Limb (tissue), 2 donors: Measurements from ENCODE around the gene ZBTB16.
"Not testable (repeated sequence)": the region's sequence is repeated elsewhere in the genome, so short reads cannot be mapped to it uniquely, and the experiment has no call there.

Experiments used
- DNase-seq, 2 donors: peaks; one replicate each; pipeline ENCODE4 v3.0.0-alpha.2; 2016; ENCODE audit errors: extremely low spot score in 2 of 2

ZBTB16 gene

DNA sequence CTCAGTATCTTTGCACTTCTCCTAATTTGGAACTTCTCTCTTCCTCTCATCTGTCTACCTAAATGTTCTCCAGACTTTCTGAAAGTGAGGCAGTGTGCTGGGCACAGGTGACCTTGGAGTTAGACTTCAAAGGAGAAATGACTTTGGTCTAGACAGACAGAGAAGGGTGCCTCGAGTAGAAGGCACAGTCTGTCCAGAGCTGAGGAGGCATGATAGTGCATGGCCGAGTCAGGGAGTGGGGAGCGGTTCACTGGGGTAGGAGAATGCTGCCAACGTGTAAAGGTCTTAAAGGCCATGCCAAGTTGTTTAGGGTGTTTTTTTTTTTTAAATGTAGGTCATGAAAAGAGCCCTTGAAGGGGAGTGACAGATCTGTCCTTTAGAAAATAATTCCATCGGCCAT lies 17.3 kb upstream of the ZBTB16 start:
- DNase-seq, result no peak

DNA sequence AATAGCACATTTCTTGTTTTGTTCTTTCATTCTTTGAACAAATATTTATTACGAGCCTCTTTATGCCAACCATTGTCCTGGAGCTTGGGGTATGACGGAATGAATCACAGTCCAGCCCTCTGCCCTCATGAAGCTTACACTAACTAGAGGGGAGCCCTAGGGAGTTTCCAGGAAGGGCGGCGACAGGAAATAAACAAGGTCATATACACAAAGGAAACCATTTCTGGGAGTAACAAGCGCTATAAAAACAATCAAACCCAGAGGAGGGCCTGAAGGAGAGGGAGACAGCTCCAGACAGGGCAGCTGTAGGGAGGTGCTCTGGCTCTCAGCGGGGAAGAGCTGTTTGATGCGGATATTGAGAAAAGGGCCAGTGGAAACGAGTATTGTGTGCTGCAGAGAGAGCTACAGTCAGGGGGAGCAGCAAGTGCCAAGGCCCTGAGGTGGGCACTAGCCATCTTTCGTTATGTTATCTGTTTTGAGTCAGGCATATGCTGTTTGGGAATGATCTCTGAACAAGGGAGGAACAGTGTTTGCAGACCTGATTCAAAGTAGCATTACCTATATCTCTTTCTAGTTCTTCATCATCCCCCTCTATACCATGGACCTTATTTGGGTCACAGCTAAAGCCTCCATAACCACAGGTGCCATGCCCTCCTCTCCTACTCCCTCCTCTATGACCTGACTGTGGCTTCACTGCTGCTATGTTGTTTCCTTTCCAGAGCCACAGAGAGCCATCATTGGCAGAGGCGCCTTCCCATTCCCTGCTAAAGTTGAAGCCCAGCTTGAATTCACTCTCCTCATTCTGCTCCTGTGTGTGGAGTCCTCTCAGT lies 15.3 kb upstream of the ZBTB16 start:
- DNase-seq, result no peak

DNA sequence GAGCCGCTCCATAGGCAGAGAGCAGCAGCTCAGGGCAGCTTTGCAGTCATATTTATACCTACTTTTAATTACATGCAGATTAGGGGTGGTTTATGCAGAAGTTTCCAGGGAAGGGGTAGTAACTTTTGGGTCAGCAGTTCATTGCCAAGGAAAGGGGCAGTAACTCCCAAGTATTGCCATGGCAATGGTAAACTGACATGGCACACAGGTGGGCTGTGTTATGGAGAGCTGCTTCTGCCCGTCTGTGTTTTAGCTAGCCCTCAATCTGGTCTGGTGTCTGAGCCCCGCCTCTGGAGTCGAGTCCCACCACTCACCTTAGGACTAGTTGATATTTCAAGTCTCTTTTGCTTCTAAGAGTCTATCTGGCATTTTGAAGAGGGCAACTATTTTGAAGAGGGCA lies 12.2 kb upstream of the ZBTB16 start:
- no peak for DNase-seq

DNA sequence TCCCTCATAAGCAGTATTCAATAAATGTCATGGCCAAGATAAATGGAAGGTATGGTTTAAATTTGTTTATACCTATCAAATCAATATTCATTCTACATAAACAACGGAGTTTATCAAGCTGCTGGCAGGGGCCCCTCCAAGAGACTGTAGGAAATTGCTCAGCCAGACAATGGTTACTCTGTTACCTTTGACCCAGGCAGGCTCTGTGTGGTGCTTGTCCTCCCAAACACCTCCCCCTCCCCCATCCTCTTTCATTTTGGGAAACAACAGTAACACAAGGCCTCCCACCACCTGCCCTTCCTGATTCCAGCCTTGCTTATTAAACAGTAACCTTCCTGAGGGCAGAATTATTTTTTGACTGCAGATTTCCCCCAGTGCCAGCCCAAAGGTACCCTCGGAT lies 10.5 kb upstream of the ZBTB16 start:
- no peak for DNase-seq

DNA sequence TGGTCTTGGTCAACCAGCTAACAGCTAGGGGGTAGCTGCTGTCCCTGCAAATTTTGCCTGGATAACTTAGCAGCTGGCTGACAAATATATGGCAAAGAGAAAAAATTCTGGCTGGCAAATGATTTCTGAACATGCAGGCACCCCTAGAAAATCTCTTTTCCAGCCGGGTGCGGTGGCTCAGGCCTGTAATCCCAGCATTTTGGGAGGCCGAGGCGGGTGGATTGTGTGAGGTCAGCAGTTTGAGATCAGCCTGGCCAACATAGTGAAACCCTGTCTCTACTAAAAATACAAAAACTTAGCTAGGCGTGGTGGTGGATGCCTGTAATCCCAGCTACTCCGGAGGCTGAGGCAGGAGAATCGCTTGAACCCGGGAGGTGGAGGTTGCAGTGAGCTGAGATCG lies 9.7 kb upstream of the ZBTB16 start:
- DNase-seq, result not testable (repeated sequence)

DNA sequence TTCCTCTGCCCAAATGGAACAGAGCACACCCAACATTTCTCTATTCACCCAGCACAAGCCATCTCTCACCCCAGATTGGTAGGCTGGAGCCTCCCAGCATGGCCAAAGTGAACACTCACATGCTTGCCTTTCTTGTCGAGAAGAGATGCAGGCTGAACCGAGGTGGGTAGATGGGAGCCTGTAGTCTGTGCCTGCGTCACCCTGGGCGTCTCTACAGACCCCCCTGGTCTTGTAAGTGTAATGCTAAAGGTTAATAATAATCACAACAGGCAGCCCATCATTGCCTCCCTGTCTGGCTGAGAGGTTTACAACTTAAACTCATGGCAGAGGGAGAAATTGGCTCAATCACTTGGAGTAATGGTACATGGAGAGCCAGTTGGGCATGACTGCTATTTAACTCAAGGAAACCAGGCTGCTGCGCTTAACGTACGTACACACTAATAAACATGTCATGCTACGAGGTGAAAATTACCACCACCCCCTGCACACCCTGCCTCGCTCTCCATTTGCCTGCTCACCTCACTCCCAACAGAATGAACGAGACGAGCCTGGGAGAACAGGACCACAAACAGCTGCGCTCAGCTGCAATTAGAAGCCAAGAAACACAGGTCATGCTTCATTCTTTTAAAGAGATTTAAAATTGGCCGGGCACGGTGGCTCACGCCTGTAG lies 9.1 kb upstream of the ZBTB16 start:
- DNase-seq, result no peak

DNA sequence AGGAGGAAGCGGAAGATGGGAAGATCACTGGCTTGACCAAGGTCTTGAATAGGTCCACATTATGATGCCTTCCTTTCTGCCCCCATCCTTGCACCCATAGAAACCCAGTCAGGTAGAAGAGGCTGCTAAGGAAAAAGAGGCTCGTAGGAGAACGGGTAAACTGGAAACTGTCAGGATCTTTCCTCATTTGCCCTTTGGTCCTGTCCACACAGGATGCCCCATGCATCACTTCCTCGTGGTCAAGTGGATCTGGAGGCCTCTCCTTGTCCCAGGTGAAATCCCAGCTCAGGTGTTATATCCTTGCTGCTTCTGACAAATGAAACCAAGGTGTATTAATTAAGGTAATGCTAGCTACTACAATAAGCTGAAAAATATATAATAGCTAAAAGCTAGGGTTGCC lies 8.0 kb upstream of the ZBTB16 start:
- no peak for DNase-seq

DNA sequence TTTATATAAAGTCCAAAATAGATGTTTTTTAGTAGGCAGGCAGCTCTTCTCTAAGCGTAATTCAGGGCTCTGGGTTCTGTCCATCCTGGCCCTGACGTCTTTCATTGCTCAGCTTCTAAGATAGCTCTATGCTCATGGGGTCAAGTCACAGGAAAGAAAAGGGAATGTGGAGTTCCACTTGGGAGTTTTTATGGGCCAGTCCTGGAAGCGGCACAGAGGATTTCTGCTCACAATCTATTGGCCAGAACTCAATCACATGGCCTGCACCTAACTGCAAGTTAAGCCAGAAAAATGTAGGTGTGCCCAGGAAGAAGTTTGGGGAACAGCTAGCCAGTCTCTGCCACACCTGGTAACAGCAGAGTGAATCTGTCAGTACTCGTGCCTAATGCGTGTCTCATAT lies 7.4 kb upstream of the ZBTB16 start:
- DNase-seq, result no peak

DNA sequence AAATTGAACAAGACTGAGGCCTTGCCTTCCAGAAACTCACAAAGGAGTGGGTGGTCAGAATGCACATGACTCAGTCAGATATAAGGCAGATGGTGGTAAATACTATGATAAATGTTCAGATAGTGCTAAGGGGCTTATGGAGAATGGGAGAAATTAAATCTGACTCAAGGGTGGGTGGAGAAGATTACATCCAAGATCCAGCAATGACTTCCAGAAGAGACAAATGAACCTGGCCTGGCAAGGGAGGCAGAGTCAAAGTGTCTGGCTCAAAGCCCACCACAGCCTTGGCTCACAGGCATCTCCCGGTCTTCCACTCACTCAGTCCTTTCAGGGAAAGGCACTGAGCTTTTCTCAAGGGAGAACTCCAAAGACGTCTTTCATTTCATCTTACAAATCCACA lies 6.1 kb upstream of the ZBTB16 start:
- no peak for DNase-seq

DNA sequence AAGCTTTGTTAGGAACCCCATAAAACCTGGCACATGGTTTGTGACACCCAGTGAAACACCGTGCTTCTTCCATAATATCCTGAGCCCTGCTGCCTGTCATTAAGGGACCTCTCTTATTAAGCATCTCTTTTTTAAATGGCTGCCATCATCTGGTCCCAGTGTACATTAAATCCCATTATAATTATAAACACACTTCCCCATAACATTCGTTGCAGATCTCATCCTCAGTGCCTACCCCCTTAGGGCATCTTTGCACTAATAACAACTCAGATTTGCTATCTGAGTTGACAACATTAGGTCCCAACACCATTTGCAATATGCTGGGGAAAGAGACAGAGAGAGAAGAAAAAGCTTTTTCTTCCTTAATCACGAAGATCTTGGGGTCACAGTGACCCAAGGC lies 4.7 kb upstream of the ZBTB16 start:
- DNase-seq, result no peak

DNA sequence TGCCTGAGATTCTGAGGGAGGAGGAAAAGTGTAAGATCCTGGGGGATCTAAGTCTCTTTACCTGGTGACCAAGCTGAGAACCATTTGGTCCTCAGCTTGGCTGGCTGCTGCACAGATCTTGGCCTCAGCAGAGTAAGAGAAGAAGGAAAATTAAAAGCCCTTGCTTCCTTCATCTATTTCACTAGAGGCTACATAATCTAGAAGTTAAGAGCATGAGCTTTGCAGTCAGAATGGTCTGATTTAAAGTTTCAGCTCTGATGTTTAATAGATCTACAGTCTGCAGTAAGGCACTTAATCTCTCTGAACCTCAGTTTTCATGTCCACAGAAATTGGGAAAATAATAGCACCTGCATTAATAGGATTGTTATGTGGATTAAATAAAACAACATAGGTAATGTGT lies 3.1 kb upstream of the ZBTB16 start:
- no peak for DNase-seq

DNA sequence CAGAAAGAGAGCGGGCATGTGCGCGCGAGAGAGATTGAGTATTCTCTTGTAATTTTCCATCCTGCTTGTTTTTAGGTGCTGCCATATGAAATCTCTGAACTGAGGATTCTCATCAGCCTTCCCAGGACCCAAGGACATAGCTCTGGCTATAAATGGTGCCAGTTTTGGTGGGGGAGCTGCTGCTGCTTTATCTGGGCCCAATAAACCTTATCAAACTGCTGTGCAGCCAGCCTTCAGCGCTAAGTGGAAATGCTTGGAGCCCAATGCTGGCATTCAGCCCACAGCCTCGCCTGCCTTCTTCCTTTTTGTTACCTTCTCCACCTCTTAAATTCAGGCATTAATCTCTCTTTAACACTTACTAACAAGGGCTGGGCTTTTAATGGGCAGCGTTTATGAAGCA lies 2.4 kb upstream of the ZBTB16 start:
- no peak for DNase-seq

DNA sequence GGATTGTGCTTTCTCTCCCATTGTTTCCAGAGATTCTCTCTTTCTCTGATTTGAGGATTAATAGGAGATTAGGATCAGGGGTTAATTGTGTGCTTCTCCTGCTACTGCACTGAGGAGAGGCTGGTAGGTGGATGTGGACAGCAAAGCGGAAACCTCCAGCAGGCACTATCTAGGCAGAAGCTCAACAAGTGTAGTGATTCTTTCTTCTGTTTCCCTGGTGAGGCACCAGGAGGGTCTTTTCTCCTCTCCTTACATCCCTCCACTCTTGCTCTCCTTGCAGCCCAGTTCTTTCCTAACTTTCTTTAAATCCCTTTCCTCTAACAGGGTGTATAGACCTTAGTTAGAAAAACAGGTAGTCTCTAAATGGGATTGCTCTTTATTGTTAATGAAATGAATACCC lies 1.9 kb upstream of the ZBTB16 start:
- DNase-seq, result no peak

DNA sequence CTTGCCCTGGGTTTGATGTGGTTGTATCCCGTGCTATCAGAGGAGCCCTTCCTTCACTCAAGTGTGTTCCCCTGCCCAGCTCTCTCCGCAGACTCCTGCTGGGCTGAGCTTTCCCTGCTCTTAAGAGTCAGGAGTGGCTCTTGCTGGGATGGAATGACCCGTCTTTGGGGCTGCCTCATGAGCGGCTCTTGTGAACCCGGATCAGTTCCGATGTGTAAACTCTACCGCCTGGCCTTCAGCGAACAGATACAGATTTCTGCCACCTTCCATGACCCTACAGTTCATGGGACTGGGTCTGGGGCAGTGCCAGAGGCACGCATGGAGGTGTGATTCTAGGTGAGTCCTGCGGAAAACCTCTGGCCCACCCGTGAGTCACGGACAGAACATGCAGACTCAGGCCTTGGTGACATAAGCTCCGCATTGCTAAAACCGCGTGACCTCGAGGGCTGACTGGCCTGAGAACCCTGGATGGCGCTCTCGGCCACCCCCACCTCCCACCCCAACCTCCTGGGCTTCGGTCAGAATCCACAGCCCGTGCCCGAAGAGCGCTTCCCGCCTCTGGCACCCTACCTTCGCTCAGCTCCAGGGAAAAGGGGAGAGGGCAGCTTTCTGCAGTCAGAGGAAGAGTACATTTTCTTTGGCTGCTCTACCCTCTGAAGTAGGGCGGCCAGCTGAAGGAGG lies 1.3 kb upstream of the ZBTB16 start:
- DNase-seq, result no peak

DNA sequence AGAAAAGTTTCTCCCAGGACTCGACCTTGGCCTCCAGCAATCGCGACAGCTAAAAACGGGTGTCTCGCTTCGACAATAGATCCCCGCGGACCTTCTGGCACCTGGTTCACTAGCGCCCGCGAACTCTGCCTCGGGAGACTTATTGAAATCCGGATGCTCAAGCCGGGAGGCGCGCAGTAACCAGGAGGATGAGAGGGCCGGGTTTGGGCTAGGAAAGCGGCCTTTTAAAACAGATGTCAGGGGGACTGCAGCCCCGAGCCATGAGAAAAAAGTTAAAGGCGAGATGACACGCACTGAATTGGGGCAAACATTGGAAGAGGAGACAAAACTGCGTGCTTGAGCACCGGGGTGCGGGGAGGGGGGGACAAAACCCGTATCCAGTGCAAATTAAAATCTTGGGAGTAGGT lies 637 bp upstream of the ZBTB16 start:
- no peak for DNase-seq

DNA sequence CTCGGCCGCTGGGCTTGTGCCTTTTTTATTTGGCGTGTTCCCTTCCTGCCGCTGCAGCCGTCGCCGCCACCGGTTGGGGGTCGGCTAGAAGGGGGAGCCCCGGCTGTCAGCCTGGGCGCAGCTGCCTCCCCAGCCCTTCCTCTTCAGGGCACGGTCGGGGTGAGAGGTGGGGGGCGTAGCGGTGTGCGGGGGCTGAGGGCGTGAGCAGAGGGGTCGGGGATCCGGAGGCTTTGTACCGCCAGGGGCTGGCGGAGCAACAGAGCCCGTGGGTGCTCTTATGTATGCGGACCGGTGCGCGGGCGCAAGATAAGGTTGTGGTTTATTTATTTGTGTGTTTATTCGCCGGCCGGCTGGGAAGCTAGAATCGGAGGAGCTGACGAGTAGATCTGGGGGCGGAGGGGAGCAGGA lies 477 bp downstream of the ZBTB16 start:
- no peak for DNase-seq

DNA sequence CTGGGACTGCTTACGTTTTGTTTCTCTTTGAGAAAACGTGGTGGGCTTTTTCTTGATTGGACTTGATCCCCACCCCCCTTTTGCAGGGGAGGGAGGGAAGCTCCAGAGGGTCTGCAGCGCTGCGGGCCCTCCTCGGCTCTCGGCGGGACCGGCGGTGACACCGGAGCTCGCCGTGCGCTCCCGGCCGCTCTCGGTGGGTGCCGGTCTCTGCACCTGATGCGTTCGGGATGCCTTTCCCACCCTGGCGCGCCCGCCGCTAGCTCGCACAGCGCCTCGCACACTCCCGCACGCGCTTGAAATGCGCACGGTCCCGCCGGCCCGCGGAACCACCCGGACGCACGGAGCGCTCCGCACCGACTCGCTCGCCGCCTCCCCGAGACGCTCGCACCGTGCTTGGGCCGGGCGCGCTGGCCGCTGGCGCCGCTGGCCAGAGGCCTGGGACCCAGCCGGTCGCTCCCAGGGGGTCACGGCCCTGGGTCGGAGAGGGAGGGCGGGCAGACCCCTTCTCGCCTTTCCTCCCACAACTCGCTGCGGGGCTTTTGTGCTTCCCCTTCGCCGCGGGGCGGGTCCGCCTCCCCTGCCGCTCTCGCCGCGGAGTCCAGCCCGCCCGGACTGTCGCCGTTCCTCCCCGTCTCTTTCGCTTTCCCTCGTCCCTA lies 1.0 kb downstream of the ZBTB16 start:
- DNase-seq, result peak in 1 of 2 donors; percentile 68

DNA sequence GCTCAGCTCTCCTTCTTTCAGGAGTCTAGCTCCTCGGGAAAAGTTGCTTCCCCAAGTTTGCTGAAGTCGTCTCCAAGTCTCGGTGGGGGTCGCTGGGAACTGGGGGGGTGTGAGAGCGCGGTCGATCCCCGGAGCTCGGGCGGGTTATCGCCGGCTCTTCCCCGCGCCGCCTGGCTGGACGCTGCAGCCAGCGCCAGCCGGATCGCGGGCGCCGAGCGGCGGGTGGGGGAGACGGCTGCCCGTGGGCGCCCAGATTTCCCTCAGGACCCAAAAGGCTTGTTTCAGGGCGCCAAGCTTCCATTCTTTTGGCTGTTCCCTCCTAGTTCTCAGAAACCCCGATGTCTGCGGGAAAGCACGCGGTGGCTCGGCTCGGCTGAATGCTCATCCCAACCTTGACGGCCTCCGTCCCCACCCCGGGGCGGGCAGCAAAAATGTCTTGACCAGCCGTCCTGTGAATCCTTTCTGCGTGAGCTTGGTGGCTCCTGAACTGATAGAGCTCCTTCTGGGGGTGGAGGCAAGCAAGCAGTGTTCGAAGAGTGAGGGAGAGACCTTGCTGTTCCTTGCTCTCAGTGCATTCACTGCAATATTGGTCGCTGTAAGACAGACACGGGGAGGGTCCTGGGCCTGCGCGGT lies 1.7 kb downstream of the ZBTB16 start:
- DNase-seq, result peak in 1 of 2 donors; percentile 63

DNA sequence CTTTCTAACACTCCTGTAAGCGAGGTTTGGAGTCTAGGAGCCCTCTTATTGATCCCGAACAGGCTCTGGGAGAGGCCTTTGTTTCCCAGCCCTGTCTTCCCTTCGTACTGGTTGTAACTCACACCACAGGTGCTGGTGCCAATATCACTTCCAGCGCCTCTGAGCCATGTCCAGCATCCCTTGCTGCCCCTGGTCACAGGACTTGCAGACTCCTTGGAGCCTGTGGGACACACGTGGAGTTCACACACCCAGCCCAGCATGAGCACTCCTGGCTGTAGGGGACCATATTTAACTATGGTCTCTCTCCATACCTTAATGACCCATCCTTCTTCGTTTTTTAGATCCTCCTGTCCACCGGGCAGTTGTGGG lies 2.2 kb downstream of the ZBTB16 start:
- no peak for DNase-seq

DNA sequence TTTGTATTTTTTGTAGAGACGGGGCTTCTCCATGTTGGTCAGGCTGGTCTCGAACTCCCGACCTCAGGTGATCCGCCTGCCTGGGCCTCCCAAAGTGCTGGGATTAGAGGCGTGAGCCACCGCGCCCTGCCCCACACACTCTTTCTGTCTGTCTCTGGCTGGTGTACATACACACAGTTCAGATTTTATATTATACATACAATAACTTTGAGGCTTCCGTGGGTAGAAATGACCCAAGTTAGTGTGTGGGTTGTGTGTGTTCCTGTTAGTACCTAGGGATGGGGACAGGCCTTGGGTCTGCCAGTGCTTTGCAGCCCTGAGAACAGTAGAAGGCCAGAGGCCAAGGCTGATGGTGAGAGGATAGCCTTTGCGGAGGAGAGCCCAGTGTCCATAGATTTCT lies 2.8 kb downstream of the ZBTB16 start:
- no peak for DNase-seq

DNA sequence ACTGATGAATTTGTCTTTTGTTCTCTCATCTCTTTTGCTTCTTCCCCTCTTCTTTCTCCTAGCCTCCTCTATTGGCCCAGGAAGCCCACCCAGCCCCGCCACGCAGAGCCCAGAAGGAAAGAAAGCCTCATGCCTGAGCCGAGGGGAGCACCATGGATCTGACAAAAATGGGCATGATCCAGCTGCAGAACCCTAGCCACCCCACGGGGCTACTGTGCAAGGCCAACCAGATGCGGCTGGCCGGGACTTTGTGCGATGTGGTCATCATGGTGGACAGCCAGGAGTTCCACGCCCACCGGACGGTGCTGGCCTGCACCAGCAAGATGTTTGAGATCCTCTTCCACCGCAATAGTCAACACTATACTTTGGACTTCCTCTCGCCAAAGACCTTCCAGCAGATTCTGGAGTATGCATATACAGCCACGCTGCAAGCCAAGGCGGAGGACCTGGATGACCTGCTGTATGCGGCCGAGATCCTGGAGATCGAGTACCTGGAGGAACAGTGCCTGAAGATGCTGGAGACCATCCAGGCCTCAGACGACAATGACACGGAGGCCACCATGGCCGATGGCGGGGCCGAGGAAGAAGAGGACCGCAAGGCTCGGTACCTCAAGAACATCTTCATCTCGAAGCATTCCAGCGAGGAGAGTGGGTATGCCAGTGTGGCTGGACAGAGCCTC lies 3.8 kb downstream of the ZBTB16 start:
- DNase-seq, result no peak
